ENCODE results near the gene IRF2.
"Not testable (repeated sequence)": the region's sequence is repeated elsewhere in the genome, so short reads cannot be mapped to it uniquely, and the experiment has no call there.

DNA sequence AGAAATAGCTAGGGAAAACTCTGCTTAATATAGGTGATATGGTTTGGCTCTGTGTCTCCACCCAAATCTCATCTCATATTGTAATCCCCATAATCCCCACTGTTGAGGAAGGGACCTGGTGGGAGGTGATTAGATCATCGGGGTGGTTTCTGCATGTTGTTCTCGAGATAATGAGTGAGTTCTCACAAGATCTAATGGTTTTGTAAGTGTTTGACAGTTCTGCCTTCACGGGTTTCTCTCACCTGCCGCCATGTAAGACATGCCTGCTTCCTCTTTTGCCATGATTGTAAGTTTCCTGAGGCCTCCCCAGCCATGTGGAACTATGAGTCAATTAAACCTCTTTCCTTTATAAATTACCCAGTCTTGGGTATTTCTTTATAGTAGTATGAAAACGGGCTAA, 94.1 kb downstream of the IRF2 start:
- TF ChIP-seq, protein P1, sequence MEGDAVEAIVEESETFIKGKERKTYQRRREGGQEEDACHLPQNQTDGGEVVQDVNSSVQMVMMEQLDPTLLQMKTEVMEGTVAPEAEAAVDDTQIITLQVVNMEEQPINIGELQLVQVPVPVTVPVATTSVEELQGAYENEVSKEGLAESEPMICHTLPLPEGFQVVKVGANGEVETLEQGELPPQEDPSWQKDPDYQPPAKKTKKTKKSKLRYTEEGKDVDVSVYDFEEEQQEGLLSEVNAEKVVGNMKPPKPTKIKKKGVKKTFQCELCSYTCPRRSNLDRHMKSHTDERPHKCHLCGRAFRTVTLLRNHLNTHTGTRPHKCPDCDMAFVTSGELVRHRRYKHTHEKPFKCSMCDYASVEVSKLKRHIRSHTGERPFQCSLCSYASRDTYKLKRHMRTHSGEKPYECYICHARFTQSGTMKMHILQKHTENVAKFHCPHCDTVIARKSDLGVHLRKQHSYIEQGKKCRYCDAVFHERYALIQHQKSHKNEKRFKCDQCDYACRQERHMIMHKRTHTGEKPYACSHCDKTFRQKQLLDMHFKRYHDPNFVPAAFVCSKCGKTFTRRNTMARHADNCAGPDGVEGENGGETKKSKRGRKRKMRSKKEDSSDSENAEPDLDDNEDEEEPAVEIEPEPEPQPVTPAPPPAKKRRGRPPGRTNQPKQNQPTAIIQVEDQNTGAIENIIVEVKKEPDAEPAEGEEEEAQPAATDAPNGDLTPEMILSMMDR (optimal IDR thresholded peaks at IDR 0.05 in 1 of 3, IDR thresholded peaks at IDR 0.05 in 1 of 3, conservative IDR thresholded peaks at IDR 0.05 in 1 of 3; ENCODE audit: extremely low read depth in 1 of 3, insufficient read depth in 2 of 3, low read length in 3 of 3), result not testable (repeated sequence)
- not testable (repeated sequence) for TF ChIP-seq EZH2 (IDR thresholded peaks at IDR 0.05; ENCODE audit: low read length)
